HG03064 (cell line): ENCODE data around the gene TAF1C.

Experiments used
- ATAC-seq: cut with Tn5 transposase; IDR thresholded peaks from one replicate; pipeline ENCODE4 v1.9.1; 2021; ENCODE audit warnings: low read depth; ENCODE audit not compliant: unreplicated experiment

Gene TAF1C

GRCh38 chr16:84183911-84184591, 2.8 kb downstream of the TAF1C start:
- ATAC-seq: no peak

- ATAC-seq: no peak
These were observed 3.3 kb downstream of the TAF1C start for GRCh38 chr16:84183572-84183875.

- no peak for ATAC-seq
These were observed 3.9 kb downstream of the TAF1C start for GRCh38 chr16:84182680-84183571.

- no peak for ATAC-seq
These were observed 4.8 kb downstream of the TAF1C start for GRCh38 chr16:84182104-84182503.

GRCh38 chr16:84181144-84181915, 5.5 kb downstream of the TAF1C start:
- no peak for ATAC-seq

GRCh38 chr16:84180519-84181140, 6.2 kb downstream of the TAF1C start:
- ATAC-seq: no peak

- ATAC-seq: no peak
These were observed 7.1 kb downstream of the TAF1C start for GRCh38 chr16:84179612-84180320.

GRCh38 chr16:84178892-84179611, 7.8 kb downstream of the TAF1C start:
- no peak for ATAC-seq

- ATAC-seq: no peak
These were observed 8.6 kb downstream of the TAF1C start for GRCh38 chr16:84178146-84178765.

GRCh38 chr16:84177741-84178073, 9.2 kb downstream of the TAF1C start:
- ATAC-seq: no peak

GRCh38 chr16:84176192-84177053, 10.4 kb downstream of the TAF1C start:
- ATAC-seq: no peak

GRCh38 chr16:84175350-84176081, 11.3 kb downstream of the TAF1C start:
- ATAC-seq: no peak

GRCh38 chr16:84174396-84174795, 12.5 kb downstream of the TAF1C start:
- ATAC-seq: no peak

- no peak for ATAC-seq
These were observed 17.0 kb downstream of the TAF1C start for GRCh38 chr16:84169765-84170310.

GRCh38 chr16:84166796-84167695, 19.8 kb downstream of the TAF1C start:
- no peak for ATAC-seq

- no peak for ATAC-seq
These were observed 21.1 kb downstream of the TAF1C start for GRCh38 chr16:84165746-84166145.
